Gastrocnemius medialis (tissue), 4 donors: ENCODE data around the gene CHST11.

ENCODE experiments used
- POLR2A ChIP-seq, 2 donors: fragments of 450-650 bp; IDR thresholded peaks; one replicate each; pipeline ENCODE4 v1.6.1; 2017; ENCODE audit warnings: antibody characterized with exemption in 2 of 2, mild to moderate bottlenecking in 2 of 2, moderate library complexity in 2 of 2
- TF ChIP-seq, protein P1 (sequence below), 5 experiments: fragments of 450-650 bp in 3 of 5; fragments of 200-600 bp in 2 of 5; sonication (generic) in 2 of 5; IDR thresholded peaks in 4 of 5; conservative IDR thresholded peaks in 1 of 5; 1 replicate in 4 of 5; 2 replicates in 1 of 5; pipeline ENCODE4 v1.5.1; 2016 to 2019; ENCODE audit warnings: antibody characterized with exemption in 5 of 5, mild to moderate bottlenecking in 3 of 5, moderate library complexity in 3 of 5

DNA sequence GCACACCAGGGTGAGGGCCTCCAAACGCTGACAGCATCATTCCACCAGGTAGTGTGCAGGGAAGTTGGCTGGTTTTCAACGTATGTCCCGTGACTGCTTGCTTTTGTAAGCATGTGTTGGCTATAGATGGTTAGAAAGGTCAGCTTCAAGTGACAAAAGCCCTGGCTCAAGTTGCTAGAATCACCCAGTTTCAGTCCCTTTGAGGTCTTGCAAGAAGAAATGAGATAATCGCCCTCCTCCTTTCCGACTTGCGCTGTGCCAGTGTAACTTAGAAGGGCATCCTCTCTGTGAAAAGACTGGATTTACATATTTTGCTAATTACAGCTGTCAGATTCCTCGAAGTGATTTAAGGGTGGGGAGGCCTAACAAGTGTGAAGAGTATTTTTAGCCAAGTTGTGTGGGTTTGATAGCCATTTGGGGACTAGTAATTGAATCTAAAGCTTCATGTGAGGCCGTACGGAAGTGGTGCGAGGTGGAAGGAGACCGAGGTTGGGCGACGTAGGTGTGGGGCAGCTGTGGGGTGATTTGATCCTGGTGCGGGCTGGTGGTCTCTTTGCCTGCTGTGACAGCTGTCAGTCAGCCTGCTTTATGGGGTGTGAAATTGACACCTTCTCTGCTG is 94.7 kb downstream of the CHST11 start:
- TF ChIP-seq, protein P1, sequence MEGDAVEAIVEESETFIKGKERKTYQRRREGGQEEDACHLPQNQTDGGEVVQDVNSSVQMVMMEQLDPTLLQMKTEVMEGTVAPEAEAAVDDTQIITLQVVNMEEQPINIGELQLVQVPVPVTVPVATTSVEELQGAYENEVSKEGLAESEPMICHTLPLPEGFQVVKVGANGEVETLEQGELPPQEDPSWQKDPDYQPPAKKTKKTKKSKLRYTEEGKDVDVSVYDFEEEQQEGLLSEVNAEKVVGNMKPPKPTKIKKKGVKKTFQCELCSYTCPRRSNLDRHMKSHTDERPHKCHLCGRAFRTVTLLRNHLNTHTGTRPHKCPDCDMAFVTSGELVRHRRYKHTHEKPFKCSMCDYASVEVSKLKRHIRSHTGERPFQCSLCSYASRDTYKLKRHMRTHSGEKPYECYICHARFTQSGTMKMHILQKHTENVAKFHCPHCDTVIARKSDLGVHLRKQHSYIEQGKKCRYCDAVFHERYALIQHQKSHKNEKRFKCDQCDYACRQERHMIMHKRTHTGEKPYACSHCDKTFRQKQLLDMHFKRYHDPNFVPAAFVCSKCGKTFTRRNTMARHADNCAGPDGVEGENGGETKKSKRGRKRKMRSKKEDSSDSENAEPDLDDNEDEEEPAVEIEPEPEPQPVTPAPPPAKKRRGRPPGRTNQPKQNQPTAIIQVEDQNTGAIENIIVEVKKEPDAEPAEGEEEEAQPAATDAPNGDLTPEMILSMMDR (IDR thresholded peaks at IDR 0.05 in 4 of 5, conservative IDR thresholded peaks at IDR 0.05 in 1 of 5): no peak
- TF ChIP-seq POLR2A (IDR thresholded peaks at IDR 0.05): no peak
